ENCODE results near the gene CRCP. TPM values are rescaled to one million over a fixed set of nuclear protein-coding genes. Genes with fewer than 3 reads are reported as not detected.
"Not testable (repeated sequence)": the region's sequence is repeated elsewhere in the genome, so short reads cannot be mapped to it uniquely, and the experiment has no call there.

The CRCP gene
- total RNA-seq (ENCODE audit: unreplicated experiment), result 19.2 TPM
- long read RNA-seq, partial matches to known transcripts, result 0 of 4 reads
- long read RNA-seq, other reads (novel, unspliced or antisense), result 2 of 4 reads

DNA sequence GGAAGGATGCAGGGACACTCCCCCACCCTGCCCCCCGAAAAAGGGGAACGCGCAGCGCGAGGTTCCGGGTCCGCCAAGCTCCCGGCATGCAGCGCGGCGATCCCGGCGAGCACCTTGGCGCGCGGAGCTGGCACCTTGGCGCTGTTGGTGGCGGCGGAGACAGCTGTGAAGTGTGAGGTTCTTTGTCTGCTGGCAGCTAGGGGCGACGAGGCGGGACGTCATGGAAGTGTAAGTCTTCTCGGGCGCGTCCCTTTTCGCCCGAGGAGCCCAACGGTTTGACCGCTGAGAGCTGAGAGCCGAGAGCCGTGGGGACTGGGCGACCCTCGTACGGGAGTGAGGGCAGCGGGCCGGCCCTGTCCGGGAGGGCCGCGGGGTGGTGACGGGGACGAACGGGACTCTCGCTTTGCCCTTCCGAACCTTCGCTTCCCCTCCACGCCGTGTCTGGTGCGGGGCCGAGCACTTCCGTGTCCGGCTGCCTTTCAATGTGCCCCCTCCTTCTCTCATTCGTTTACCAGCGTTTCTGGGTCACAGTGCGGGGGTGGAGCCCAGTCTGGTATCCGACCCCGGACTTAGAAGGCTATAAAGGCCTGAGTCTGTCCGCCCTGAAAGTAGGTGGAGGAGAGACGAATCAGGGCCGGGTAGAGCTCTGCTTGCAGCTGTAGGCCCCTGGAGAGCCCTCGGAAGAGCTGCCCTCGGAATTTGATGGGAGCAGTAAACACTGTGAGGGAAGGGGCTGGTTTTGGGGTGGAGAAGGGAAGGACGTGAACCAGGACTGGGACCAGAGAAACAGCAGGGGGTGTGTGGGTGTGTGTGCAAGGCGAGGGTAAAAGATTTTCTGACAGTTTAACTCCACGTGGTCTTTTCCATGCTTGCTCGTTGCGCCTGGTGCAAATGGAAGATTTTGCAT is at the start of gene CRCP:
Gene CRCP, plus strand, starts transcription at position 105 of the 907 bp plus-strand sequence. Its CDS starts 116 bp downstream, at position 221.
- Mint-ChIP-seq H3K27ac (ENCODE audit: unreplicated experiment) (peak within 1 kb of the TSS; percentile 91), H3K4me3 (ENCODE audit: unreplicated experiment) (peak within 1 kb of the TSS; percentile 95), H3K9me3 (ENCODE audit: unreplicated experiment) (no peaks in the 10 kb centered on the region), H3K27me3 (ENCODE audit: unreplicated experiment) (peaks cover 2% of the 10 kb centered on the region), H3K4me1 (ENCODE audit: unreplicated experiment) (peaks cover 18% of the 10 kb centered on the region), H3K36me3 (ENCODE audit: low read depth, unreplicated experiment) (peaks cover 3% of the 10 kb centered on the region)
- peak; percentile 66 for DNase-seq (ENCODE audit: low spot score)
- no peak for TF ChIP-seq CTCF (IDR thresholded peaks at IDR 0.05; ENCODE audit: unreplicated experiment)

GRCh38 chr7:66069732-66070131 is 44.9 kb upstream of the CRCP start:
- TF ChIP-seq CTCF (IDR thresholded peaks at IDR 0.05; ENCODE audit: unreplicated experiment), result no peak
- DNase-seq (ENCODE audit: low spot score), result no peak
- Mint-ChIP-seq H3K4me3 (ENCODE audit: unreplicated experiment) (no peak overlapping the region), H3K27me3 (ENCODE audit: unreplicated experiment) (no peaks in the 10 kb centered on the region), H3K4me1 (ENCODE audit: unreplicated experiment) (peaks cover 2% of the 10 kb centered on the region), H3K27ac (ENCODE audit: unreplicated experiment) (no peak overlapping the region), H3K9me3 (ENCODE audit: unreplicated experiment) (no peaks in the 10 kb centered on the region), H3K36me3 (ENCODE audit: low read depth, unreplicated experiment) (no peaks in the 10 kb centered on the region)

- H3K27ac Mint-ChIP-seq (ENCODE audit: unreplicated experiment), result no peak overlapping the region
- no peak for DNase-seq (ENCODE audit: low spot score)
- peak overlapping the region; percentile 57 for H3K4me3 Mint-ChIP-seq (ENCODE audit: unreplicated experiment)
- H3K4me1 Mint-ChIP-seq (ENCODE audit: unreplicated experiment), result peaks cover 2% of the 10 kb centered on the region
- H3K27me3 Mint-ChIP-seq (ENCODE audit: unreplicated experiment), result peaks cover under 1% of the 10 kb centered on the region
- TF ChIP-seq CTCF (IDR thresholded peaks at IDR 0.05; ENCODE audit: unreplicated experiment), result no peak
- no peaks in the 10 kb centered on the region for H3K36me3 Mint-ChIP-seq (ENCODE audit: low read depth, unreplicated experiment)
- H3K9me3 Mint-ChIP-seq (ENCODE audit: unreplicated experiment), result no peaks in the 10 kb centered on the region
Observed at GRCh38 chr7:66070222-66070621, 44.4 kb upstream of the CRCP start.

DNA sequence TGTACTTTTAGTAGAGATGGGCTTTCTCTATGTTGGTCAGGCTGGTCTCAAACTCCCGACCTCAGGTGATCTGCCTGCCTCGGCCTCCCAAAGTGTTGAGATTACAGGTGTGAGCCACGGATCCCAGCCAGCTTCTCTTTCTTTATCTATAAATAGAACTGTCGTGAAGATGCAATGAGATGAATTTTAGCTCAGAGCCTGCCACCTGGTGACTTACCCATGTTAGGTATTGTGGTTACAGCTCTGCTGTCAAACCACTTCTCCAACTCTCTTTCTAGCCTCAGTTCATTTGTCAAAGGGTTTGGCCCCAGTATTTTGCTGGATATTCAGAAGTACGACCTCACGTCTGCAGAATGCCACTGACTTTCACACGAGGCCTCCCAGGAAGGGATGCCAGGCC is 42.4 kb upstream of the CRCP start:
- not testable (repeated sequence) for H3K36me3 Mint-ChIP-seq (ENCODE audit: low read depth, unreplicated experiment); H3K9me3 Mint-ChIP-seq (ENCODE audit: unreplicated experiment)

DNA sequence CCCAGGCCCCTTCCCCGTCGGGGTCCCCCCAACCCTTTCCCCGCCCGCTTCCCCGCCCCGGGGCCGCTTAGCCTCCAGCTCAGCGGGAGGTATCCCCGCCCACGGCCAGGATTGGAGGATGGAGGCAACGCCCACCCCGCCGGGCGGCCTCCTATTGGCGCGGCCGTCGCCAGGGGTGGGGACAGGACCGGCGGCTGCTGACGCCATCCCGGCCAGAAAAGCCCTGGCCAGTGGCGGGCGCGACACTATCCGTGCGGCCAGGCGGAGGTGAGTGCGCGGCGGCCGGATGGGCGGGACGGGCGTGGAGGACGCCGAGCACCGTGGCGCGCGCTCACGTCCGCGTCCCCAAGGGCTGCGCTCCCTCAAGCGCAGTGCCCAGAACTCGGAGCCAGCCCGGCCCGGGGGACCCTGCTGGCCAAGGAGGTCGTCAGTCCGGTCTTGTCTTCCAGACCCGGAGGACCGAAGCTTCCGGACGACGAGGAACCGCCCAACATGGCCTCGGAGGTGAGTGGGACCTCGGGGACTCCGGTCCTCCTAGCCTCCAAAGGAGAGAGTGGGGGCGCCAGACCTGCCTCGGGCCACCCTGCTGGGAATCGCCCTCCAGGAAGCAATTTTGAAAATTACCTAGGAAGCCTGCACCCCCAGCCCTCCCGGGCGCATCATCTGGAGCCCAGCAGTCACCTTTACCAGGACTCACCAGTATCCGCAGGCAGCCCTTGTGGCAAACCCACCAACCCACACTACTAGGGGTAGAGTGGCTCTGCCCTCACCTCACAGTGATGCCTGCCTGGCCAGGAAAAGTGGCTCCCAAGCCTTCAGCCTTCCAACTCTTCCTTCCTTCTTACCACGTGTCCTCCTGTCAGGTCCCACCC is 38.8 kb upstream of the CRCP start, which contains the start of gene ASL:
Gene ASL, plus strand, starts transcription at position 230 of the 872 bp plus-strand sequence. Its CDS starts 263 bp downstream, at position 493.
- Mint-ChIP-seq H3K27me3 (ENCODE audit: unreplicated experiment) (peaks cover 2% of the 10 kb centered on the region), H3K4me3 (ENCODE audit: unreplicated experiment) (peak within 1 kb of the TSS; percentile 93), H3K9me3 (ENCODE audit: unreplicated experiment) (no peaks in the 10 kb centered on the region), H3K4me1 (ENCODE audit: unreplicated experiment) (peaks cover 9% of the 10 kb centered on the region), H3K27ac (ENCODE audit: unreplicated experiment) (peak within 1 kb of the TSS; percentile 64), H3K36me3 (ENCODE audit: low read depth, unreplicated experiment) (no peaks in the 10 kb centered on the region)
- peak; percentile 94 for DNase-seq (ENCODE audit: low spot score)
- no peak for TF ChIP-seq CTCF (IDR thresholded peaks at IDR 0.05; ENCODE audit: unreplicated experiment)

More for the DNA sequence above, 42.4 kb upstream of the CRCP start:
- not testable (repeated sequence) for H3K27me3 Mint-ChIP-seq (ENCODE audit: unreplicated experiment); H3K27ac Mint-ChIP-seq (ENCODE audit: unreplicated experiment); DNase-seq (ENCODE audit: low spot score); H3K4me3 Mint-ChIP-seq (ENCODE audit: unreplicated experiment); H3K4me1 Mint-ChIP-seq (ENCODE audit: unreplicated experiment)
